Karpas-422 (cell line): ENCODE results near the gene FBXO42. TPM values are rescaled to one million over a fixed set of nuclear protein-coding genes. Genes with fewer than 3 reads are reported as not detected.

ENCODE experiments used
- DNase-seq: peaks from one replicate; pipeline ENCODE4 v3.0.0-alpha.2; 2015
- H2AFZ ChIP-seq: fragments of 200-600 bp; sonication (generic); 2 replicates; pipeline ENCODE4 v1.6.1; 2014; ENCODE audit warnings: antibody characterized with exemption, low read length, mixed read lengths
- H3K27ac ChIP-seq: fragments of 200-600 bp; sonication (generic); 2 replicates; pipeline ENCODE4 v1.5.1; 2014; ENCODE audit warnings: mild to moderate bottlenecking, low read length, moderate library complexity
- H3K27me3 ChIP-seq: fragments of 200-600 bp; sonication (generic); 2 replicates; pipeline ENCODE4 v1.6.1; 2014; ENCODE audit warnings: low read length, mixed read lengths
- H3K36me3 ChIP-seq: fragments of 200-600 bp; sonication (generic); 2 replicates; pipeline ENCODE4 v1.6.1; 2014; ENCODE audit warnings: low read length, mixed read lengths; ENCODE audit not compliant: insufficient read depth
- H3K4me1 ChIP-seq: fragments of 200-600 bp; sonication (generic); 2 replicates; pipeline ENCODE4 v1.6.1; 2014; ENCODE audit warnings: mild to moderate bottlenecking, low read length, mixed read lengths
- H3K4me2 ChIP-seq: fragments of 200-600 bp; sonication (generic); 2 replicates; pipeline ENCODE4 v1.6.1; 2014; ENCODE audit warnings: low read length, low read depth, mild to moderate bottlenecking; ENCODE audit not compliant: poor library complexity, severe bottlenecking
- H3K4me3 ChIP-seq: fragments of 200-600 bp; sonication (generic); 2 replicates; pipeline ENCODE4 v1.5.1; 2014; ENCODE audit warnings: mild to moderate bottlenecking, antibody characterized with exemption, low read length, mixed read lengths
- H3K79me2 ChIP-seq: fragments of 200-600 bp; sonication (generic); 2 replicates; pipeline ENCODE4 v1.6.1; 2014; ENCODE audit warnings: mild to moderate bottlenecking, low read length, mixed read lengths
- H3K9ac ChIP-seq: fragments of 200-600 bp; sonication (generic); 2 replicates; pipeline ENCODE4 v1.6.0; 2014; ENCODE audit warnings: low read length
- H3K9me2 ChIP-seq: fragments of 200-600 bp; sonication (generic), shearing (Covaris generic); replicated peaks from 2 replicates; pipeline ENCODE4 v1.6.0; 2014; ENCODE audit warnings: mild to moderate bottlenecking, low read length, moderate library complexity; ENCODE audit not compliant: insufficient read depth
- H3K9me3 ChIP-seq: fragments of 300-700, 200-600 bp; sonication (generic); 2 replicates; pipeline ENCODE4 v1.6.1; 2014; ENCODE audit warnings: low read length, mixed read lengths
- H4K20me1 ChIP-seq: fragments of 200-600 bp; sonication (generic); 2 replicates; pipeline ENCODE4 v1.6.1; 2014; ENCODE audit warnings: mild to moderate bottlenecking, antibody characterized with exemption, low read length, low read depth; ENCODE audit not compliant: insufficient read depth
- total RNA-seq: library from RNA; depleted of rRNA; stranded (reverse); fragments of >200 nt; shearing (Covaris generic); gene quantifications from 2 replicates; pipeline ENCODE4 v1.2.3, GENCODE V29; 2014; ENCODE audit warnings: low replicate concordance

FBXO42 gene
- total RNA-seq, 1 experiment from 2014 or later: 31.7 TPM

DNA sequence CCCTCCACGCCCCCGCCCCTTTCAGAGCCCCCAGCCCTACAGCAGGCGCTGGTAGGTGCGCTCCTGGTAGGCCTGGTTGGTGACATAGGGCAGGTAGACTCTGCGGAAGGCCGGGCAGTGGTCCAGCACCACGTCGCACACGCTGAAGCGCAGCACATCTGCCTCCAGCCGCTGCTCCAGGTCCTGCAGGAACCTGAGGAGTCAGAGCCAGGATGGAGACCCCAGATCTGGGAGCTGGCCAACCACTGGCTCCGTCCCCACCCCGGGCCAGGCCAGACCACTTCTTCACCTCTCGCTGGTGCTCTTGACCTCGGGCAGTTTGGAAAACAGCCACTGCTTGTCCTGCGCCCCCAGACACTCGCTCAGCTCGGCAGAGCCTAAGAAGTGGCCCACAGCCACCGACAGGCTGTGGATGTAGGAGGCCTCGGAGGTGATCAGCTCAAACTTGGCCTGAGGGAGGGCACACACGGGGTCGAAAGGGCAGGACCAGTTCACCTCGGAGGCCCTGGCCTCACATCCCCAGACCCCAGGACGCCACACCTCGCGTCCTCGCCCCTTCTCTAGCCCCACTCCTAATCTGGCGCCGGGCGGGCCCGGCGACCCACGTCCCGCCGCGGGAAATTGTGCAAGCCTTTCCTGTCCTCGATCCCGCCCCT, 146.3 kb downstream of the FBXO42 start:
- Histone ChIP-seq H2AFZ (no peak overlapping the region), H3K9ac (peak overlapping the region; percentile 60)

DNA sequence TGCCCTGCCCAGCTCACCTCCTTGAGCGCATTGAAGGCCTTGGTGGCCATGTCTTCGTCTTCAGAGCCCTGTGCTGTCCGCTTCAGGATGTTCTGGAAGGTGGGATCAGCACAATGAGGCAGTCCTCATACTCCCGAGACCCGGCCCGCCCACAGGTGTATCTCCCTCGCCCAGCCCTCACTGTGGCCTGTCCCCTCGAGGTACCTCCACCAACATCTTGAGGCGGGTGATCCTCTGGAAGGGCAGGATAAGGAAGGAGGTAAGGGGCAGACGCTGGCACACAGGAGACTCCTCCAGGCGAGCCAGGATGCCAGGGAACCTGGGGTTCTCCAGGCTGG, 147.0 kb downstream of the FBXO42 start:
- H3K9me2 ChIP-seq: no peaks in the 10 kb centered on the region
- H4K20me1 ChIP-seq: no peaks in the 10 kb centered on the region
- H3K27me3 ChIP-seq: no peaks in the 10 kb centered on the region
- no peak overlapping the region for H3K27ac ChIP-seq
- H3K9ac ChIP-seq: no peak overlapping the region; the same call in 1 of the 2 replicates
- H3K36me3 ChIP-seq: no peaks in the 10 kb centered on the region
- no peak overlapping the region for H3K4me2 ChIP-seq
- no peaks in the 10 kb centered on the region for H3K9me3 ChIP-seq
- no peak overlapping the region for H2AFZ ChIP-seq
- DNase-seq: no peak
- H3K4me3 ChIP-seq: no peak overlapping the region
- H3K79me2 ChIP-seq: no peaks in the 10 kb centered on the region
- peaks cover 17% of the 10 kb centered on the region for H3K4me1 ChIP-seq

More for the DNA sequence above, 146.3 kb downstream of the FBXO42 start:
- Histone ChIP-seq H3K4me3 (peak overlapping the region; percentile 61; the same call in 1 of the 2 replicates), H4K20me1 (no peaks in the 10 kb centered on the region), H3K9me2 (no peaks in the 10 kb centered on the region), H3K79me2 (no peaks in the 10 kb centered on the region), H3K36me3 (no peaks in the 10 kb centered on the region), H3K9me3 (no peaks in the 10 kb centered on the region), H3K27ac (no peak overlapping the region), H3K4me1 (peaks cover 17% of the 10 kb centered on the region), H3K27me3 (no peaks in the 10 kb centered on the region), H3K4me2 (peak overlapping the region; percentile 83)
- DNase-seq: no peak

DNA sequence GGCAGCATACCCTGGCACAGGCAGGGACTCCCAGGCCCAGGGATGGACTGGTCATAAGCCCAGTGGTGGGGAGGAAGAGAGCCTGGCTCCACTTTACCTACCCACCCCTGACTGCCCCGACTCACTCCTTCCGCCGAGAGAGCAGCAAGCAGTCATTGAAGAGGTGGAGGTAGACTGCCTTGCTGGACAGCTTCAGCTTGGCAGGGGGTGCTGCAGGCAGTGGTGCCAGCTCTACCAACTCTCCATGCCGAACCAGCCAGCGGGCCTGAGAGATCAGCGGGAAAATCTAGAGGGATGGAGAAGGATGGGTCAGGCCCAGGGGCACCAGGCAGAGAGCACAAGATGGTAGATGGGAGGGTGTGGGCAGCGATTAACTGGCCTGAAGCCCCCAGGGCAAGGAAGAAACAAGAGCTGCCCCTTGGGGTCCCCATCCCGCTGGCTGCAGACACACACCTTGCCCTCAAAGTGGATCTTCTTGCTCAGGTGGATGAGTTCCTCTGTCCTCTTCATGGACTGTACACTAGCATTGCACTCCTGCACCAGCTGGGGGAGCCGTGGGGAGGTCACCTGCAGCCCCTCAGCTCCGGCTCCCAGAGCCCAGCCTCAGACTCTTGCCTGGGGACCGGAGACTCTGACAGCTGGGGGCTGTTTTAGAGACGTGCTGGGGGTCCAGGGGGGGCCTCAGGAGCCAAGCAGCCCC, 147.5 kb downstream of the FBXO42 start:
- H3K9me2 ChIP-seq: no peaks in the 10 kb centered on the region
- no peaks in the 10 kb centered on the region for H3K79me2 ChIP-seq
- H3K9me3 ChIP-seq: no peaks in the 10 kb centered on the region
- peaks cover 20% of the 10 kb centered on the region for H3K4me1 ChIP-seq
- no peak overlapping the region for H2AFZ ChIP-seq
- H3K27ac ChIP-seq: no peak overlapping the region
- no peak overlapping the region for H3K9ac ChIP-seq
- no peak overlapping the region for H3K4me3 ChIP-seq
- H3K4me2 ChIP-seq: no peak overlapping the region
- peak; percentile 62 for DNase-seq
- no peaks in the 10 kb centered on the region for H3K36me3 ChIP-seq
- H3K27me3 ChIP-seq: no peaks in the 10 kb centered on the region
- no peaks in the 10 kb centered on the region for H4K20me1 ChIP-seq

DNA sequence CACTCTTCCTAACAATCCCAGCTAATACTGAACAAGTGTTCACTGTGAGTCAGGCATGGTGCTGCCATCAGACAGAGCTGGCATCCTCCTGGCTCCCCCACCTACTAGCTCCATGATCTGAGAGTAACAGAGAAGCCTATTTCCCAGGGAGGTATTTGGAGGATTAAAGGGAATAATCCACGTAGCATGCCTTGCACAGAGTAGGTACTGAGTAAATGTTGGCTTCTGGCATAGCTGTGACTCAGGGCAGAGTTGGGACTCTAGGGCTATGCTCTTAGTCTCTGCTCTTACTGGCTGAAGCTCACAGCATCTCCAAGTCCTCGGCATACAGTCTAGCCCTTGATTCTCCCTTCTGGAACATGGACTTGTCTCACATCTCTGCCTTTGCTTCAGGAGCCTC, 148.1 kb downstream of the FBXO42 start:
- Histone ChIP-seq H3K9me3 (no peaks in the 10 kb centered on the region), H2AFZ (no peak overlapping the region), H3K4me2 (no peak overlapping the region), H4K20me1 (no peaks in the 10 kb centered on the region), H3K27ac (no peak overlapping the region), H3K9me2 (no peaks in the 10 kb centered on the region), H3K79me2 (no peaks in the 10 kb centered on the region), H3K4me1 (peaks cover 20% of the 10 kb centered on the region), H3K9ac (no peak overlapping the region), H3K36me3 (no peaks in the 10 kb centered on the region), H3K27me3 (no peaks in the 10 kb centered on the region), H3K4me3 (no peak overlapping the region)
- no peak for DNase-seq

DNA sequence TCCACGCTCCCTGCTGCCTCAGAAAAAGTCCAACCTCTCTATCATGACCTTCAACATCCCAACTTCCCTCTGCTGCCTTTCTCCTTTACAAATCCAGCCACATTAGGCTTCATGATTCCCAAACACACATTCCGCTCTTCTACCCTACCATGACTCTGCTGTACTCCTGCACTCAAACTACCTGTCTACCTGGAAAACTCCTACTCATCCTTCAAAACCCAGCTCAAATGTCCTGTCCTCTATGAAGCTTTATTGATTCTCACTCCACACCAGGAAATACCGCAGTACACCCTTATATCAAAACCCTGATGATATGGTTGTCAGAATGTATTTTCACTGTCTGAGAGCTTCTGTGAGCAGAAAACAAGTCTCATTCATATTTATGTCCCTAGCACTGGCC, 148.7 kb downstream of the FBXO42 start:
- Histone ChIP-seq H3K27me3 (no peaks in the 10 kb centered on the region), H4K20me1 (no peaks in the 10 kb centered on the region), H3K9ac (no peak overlapping the region), H3K79me2 (no peaks in the 10 kb centered on the region), H3K9me3 (no peaks in the 10 kb centered on the region), H3K27ac (no peak overlapping the region), H3K4me3 (no peak overlapping the region), H3K36me3 (no peaks in the 10 kb centered on the region), H3K4me1 (peaks cover 20% of the 10 kb centered on the region), H3K9me2 (no peaks in the 10 kb centered on the region), H2AFZ (no peak overlapping the region), H3K4me2 (no peak overlapping the region)
- no peak for DNase-seq

DNA sequence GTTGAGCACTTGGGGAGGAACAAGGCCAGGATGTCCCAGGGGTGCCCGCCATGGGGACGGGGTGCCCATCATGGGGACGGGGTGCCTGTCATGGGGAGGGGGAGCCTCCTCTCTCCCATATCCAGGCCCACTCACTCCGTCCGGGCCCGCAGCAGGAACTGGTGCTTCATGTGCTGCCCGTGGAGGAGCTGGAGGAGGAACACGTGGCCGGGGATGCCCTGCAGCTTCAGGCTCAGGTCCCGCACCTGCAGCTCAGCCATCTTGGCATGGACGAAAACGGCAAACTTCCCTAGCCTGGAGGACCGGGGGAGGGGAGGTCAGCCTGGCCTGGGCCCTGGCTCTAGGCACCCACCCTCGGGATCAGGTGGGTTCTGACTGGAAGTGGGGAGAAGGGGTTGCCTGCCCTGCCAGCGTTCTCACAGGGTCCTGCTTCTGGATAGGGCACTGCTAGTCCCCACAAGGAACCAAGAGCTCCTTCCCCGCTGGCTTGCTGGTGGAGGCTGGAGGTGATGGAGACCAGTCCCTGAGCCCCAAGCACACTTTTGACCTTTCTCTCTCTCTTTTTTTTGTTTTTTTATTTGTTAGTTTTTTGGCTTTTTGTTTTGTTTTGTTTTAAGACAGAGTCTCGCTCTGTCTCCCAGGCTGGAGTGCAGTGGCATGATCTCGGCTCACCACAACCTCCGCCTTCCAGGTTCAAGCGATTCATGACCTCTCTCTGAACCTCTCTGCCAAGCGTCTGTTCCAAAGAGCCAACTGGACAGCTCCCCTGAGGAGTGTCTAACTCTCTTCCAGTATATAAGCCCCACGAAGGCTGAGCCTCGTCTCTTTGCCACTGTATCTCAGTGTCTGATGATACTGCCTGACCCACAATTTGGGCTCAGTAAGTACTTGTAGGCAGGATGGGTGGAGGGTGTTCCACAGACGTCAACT, 149.7 kb downstream of the FBXO42 start:
- Histone ChIP-seq H3K4me2 (no peak overlapping the region), H3K9ac (no peak overlapping the region)

DNA sequence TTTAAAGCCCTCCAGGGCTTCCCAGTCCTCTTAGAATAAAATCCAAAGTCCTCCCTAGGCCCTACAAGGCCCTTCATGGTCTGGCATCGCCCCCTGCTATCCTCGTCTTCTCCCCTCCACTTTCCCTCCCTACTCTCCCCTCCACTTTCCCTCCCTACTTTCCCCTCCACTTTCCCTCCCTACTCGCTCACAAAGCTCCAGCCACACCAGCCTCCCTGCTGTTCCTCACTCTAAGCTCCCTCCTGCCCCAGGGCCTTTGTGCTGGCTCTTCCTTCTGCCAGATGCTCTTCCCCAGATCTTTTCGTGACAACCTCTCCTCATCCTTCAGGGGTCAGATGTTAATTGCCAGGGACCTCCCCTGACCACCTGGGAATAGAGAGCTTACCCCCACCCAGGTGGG, 152.6 kb downstream of the FBXO42 start:
- Histone ChIP-seq H3K36me3 (no peaks in the 10 kb centered on the region), H3K27me3 (no peaks in the 10 kb centered on the region), H3K9me2 (no peaks in the 10 kb centered on the region), H2AFZ (no peak overlapping the region), H3K79me2 (no peaks in the 10 kb centered on the region), H3K9me3 (no peaks in the 10 kb centered on the region), H3K4me3 (no peak overlapping the region), H4K20me1 (no peaks in the 10 kb centered on the region), H3K4me1 (peaks cover 2% of the 10 kb centered on the region; the same call in 1 of the 2 replicates), H3K4me2 (no peak overlapping the region), H3K9ac (no peak overlapping the region), H3K27ac (no peak overlapping the region)
- no peak for DNase-seq

More for the DNA sequence above, 149.7 kb downstream of the FBXO42 start:
- Histone ChIP-seq H2AFZ (no peak overlapping the region), H3K4me3 (no peak overlapping the region), H3K9me3 (no peaks in the 10 kb centered on the region), H3K4me1 (peaks cover 20% of the 10 kb centered on the region), H3K36me3 (no peaks in the 10 kb centered on the region), H3K27ac (no peak overlapping the region), H4K20me1 (no peaks in the 10 kb centered on the region), H3K9me2 (no peaks in the 10 kb centered on the region), H3K27me3 (no peaks in the 10 kb centered on the region), H3K79me2 (no peaks in the 10 kb centered on the region)
- no peak for DNase-seq

DNA sequence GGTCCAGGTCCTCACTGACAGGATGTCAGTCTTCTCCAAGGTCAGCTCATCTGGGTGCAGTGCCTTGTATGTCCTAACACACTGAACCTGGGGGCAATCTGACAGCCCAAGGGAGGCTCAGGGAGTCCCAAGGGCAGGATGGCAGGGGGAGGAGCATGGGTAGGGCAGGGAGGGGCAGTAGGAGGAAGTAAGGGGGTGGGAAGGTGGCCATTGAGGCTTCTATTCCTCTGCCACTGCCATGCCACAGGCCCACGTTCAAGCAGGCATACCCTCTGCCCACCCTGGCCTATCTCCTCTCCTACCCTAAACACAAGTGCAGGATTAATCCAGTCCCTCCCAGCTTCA, 153.2 kb downstream of the FBXO42 start:
- Histone ChIP-seq H3K27me3 (no peaks in the 10 kb centered on the region), H3K9ac (no peak overlapping the region), H3K9me3 (no peaks in the 10 kb centered on the region), H4K20me1 (no peaks in the 10 kb centered on the region), H3K9me2 (no peaks in the 10 kb centered on the region), H3K4me3 (no peak overlapping the region), H3K36me3 (no peaks in the 10 kb centered on the region), H3K27ac (no peak overlapping the region), H3K4me1 (peaks cover 2% of the 10 kb centered on the region; the same call in 1 of the 2 replicates), H2AFZ (no peak overlapping the region), H3K4me2 (no peak overlapping the region), H3K79me2 (no peaks in the 10 kb centered on the region)
- DNase-seq: no peak
